NCI-H446 treated with DMSO at 0.1 percent for 48 hours (cell line): Measurements from ENCODE around the gene FTO.

Experiments used
- DNase-seq: peaks from one replicate; lab custom pipeline; 2025; lab: John Stamatoyannopoulos, UW

FTO gene

DNA sequence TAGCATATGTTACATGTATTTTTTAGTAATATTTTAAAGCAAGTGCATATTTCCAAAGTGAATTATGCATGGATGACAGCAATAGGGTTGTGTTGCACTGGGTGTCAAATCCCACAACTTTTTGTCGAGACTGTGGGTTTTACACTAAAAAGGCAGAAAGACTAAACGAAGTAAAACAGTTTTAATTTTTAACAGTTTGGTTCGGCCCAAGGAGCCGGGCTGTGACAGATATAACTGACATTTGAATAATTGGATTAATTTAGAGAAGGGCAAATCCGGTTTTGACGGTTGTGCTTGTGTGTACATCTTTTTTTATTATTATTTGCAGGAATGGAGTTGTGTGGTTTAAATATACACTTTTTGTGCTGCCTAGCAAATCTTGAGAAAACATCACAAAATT, 263.6 kb downstream of the FTO start:
- DNase-seq = no peak

DNA sequence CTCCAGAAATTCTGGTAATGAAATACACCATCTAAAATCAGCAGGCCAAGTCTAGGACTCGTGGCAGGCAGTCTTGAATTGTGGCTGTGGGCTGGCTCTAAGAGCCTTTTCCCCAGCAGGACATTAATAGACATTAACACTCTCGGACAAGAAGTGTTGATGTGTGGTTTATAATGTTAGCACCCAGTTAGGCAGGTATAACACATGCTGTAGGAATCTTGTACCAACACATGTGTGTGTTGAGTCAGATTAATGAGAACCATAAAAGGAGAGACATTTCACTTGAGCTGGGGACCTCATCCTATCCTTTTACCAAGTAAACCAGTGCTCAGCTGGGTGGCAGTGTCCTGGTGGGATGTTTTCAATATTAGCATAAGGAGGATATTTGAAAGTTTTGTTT, 264.5 kb downstream of the FTO start:
- no peak for DNase-seq

DNA sequence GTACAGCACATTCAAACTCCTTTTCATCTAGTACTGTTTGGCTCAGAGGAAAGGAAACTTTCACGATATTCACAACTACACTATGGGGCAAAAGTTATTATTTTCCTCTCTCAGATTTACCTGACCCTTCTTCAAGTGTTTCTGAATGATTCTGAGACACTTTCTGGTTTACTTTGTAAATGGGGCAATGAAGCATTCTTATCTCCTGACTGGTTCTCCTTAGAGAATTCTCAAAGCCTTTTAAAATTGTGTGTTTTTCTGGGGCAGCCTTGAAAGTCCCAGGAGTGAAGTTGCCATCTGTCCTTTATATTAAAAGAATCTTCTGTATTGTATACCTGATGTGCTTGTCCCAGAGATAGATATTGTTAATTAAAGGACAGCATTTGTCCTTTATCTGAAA, 264.9 kb downstream of the FTO start:
- no peak for DNase-seq

DNA sequence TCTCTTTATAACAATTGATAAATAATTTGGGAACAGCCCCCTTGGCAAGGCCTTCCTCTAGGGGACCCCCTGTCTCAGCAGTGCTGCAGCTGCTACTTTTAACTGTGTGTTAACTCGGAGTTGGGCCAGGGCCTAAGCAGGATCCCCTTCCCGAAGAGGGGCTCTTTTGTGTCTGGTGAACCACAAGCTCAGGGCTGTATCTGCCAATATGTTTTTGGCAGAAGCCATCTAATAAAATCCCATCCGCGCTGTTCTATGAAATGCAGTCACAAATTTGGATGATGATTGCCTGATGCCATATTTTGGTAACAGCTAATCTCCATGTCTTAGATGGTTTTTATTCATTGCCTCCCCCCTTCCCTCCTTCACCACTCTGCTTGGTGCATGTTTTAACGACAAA, 267.7 kb downstream of the FTO start:
- DNase-seq = peak; percentile 63

DNA sequence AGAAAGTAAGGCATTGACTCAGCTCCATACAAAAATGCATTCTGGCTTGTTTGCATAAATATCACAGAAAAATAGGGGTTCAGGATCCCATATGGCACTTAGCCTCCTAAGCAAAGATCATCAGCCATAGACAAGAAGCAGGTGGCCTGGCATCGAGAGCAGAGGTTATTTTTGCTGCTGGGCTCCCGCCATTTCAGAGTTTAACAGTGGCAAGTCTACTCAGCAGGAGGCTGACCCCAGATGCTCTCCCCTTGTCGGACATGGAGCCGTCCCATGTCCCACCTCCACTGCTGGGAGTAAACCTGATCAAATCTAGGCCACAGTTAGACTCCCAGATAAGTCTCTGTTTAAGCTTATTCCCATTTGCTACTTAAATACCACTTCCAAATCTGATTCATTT, 269.1 kb downstream of the FTO start:
- no peak for DNase-seq

DNA sequence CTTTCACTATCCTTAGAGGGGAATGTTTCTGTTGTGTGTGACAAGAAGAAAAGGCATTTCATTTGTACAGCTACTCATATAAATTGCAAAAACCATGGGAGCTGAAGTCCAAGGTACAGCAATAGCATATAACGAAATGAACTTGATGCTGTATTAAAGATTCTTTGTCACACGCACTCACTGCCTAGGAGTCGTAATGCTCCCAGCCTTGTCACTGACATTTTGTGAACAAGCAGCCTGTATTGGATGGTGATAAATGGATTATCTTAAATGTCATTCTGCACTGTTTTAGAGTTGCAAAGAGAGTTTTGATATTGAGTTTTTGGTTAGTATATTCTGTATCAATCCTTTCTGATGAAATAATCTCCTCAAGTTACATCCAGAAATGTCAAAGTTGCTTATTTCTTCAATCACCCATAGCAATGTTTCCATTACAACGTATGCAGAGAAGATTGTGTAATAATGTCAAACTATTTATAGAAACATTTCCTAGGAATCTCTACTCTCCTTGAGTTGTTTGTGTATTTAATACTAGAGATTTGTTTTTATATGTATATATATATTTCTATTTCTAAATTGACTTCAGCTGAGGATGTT, 270.6 kb downstream of the FTO start:
- DNase-seq = no peak

DNA sequence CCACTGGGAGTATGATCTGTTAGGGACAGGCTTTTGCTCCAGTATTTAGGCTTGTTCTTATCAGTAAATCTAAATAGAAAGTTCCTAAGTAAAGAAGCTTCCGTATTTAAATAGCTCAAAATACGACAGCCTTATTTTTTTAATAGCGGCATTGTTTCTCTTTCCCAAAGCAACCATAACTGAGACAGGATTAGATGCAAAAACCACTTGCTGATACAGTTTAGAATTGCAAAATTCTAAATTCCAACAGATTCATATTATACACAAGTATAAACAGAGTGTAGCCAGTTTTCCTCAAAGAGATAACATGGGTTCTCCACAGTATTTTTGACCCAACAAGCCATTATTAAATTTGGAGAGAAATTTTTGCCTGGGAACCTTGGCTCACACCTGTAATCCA, 276.7 kb downstream of the FTO start:
- DNase-seq = no peak

DNA sequence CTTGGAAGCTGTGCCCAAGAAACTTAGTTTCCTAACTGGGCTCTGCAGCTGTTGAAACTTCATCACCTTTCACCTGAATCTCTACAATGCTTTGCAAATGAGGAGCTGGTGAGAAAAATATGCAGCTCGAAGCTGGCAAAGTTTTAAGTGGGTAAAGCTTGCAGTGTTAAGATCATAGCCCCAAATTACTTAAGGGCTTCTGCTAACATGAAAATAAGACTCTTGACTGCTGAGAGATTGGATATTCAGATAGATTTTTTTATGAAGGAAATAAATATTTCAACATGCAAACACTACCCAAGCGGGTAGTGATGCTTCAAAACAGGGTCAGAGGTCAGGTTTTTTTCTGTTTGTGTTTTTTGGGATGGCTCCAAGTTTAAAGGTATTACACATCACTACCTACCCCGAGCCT, 278.7 kb downstream of the FTO start:
- no peak for DNase-seq

DNA sequence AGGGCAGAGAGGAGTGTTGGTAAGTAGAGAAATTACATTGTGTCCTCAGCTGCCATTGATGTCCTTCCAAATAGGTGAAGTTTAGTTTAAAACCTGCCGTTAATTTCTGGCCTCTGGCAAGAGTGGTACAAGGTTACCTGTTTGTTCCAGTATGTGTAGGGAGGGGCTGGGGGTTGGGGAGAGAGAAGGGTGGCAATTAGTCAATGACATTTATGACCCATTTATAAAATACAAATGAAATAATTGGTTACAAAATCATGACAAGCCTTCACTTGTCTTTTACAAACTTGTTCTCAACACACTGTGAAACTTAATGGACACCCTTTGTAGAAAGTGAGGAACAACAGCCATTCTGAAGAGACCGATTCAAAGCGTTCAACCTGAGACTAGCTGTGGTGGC, 281.0 kb downstream of the FTO start:
- no peak for DNase-seq

DNA sequence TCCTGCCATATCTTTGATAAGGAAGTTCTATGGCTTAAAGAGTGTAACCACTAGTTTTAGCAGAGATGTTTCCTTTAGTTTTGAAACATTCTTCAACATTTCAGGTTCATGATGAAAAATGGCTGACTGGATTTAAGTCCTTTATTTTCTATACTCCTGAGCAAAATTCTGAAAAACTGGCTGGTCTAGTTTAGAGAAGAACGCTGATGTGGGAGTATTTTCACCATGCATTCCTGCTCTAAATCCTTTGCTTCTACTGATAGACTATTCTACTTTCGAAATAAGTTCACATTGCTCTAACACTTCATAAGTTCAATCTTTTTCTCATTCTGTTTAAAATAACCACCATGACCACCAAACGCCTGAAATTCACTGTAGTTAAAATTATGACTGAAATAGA, 281.9 kb downstream of the FTO start:
- no peak for DNase-seq

DNA sequence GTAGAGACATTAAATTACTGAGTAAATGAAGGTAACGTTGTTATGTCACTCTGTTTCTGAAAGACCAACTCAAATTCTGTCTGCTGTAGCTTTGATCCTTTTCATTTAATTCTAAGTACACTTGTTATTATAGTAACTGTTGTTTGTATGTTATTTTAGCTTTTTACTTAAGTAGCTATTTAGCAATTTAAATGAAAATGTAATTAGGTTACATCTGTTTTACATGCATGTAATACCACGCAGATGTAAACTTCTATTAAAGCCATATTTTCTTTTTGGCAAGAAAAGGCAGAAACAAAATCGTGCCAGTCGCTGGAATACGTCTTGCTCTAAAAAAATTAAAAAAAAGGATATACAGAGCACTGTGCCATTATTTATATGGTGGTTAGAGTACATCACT, 282.8 kb downstream of the FTO start:
- no peak for DNase-seq

DNA sequence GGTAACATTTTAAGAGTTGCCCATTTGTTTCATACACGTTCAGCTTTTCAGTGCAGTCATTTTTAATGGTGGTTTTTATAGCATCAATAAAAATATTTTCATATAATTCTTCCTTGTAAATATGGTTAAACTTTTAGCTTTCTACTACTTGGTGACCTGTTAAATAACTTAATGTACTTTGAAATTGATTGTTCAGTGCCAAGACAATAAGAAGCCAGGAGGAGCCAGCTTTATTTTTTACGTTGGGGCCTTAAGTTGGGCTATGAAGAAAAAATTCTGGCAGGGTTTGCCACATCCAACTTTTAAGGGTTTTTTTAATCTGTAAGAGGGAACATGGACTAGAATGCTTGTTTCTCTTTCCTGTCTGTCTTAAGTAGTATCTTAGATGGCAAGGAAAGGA, 284.2 kb downstream of the FTO start:
- no peak for DNase-seq

DNA sequence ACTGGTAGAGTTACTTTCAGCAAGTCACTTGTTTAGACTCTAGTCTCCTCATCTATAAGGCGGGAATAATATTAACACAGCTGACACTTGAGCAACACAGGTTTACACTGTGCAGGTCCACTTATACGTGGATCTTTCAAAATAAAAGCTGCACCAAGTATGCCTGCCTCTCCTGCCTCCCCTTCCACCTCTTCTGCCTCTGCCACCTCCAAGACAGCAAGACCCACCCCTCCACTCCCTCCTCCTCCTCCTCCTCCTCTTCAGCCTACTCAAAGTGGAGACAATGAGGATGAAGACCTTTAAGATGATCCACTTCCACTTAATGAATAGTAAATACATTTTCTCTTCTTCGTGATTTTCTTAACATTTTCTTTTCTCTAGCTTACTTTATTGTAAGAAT, 285.6 kb downstream of the FTO start:
- DNase-seq = no peak

DNA sequence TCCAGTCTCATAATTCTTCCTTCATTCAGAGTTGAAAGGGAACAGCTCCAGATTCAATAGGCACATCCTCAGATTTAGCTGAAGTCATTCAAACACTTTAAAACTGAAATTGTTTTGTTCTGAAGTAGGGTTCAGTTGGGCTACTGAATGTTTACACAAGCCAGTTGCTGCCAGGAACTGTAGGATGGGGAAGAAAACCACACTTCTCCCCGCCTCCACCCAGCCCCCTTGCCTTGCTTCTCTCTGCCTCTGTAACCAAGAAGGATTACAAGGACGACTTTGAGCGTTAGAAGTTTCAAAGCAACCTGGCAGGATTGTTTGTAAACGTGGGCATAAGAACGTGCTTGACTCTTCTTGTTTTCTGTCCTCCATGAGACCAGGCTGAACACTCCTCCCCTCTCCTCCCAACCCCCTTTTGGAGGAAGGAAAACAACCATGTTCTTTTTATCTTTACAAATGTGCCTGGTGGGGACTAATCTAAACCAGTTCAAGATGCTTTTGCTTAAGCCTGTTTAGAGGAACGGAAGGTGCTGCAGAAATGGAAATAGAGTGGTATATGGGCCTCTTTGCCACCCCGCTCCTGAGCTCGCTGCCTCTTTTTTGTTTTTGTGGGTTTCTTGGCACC, 287.9 kb downstream of the FTO start:
- DNase-seq = no peak

DNA sequence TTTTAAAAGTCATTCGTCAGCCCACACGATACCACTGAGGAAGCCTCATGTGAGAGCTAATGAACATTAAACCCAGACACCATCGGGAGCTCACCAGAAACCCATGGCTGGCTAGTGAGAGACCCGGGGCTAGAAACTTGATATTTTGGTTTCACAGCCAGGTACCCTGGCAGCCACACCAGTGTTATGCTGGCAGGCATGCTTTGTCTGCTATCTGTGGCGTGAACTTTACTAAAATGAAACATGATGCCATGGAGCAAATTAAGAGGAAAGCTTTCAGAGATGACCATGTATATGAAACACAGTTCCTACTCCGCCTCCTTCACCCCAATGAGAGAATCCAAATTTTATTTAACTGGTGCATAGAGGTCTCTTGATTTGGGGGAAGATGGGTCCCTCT, 291.4 kb downstream of the FTO start:
- DNase-seq = no peak

DNA sequence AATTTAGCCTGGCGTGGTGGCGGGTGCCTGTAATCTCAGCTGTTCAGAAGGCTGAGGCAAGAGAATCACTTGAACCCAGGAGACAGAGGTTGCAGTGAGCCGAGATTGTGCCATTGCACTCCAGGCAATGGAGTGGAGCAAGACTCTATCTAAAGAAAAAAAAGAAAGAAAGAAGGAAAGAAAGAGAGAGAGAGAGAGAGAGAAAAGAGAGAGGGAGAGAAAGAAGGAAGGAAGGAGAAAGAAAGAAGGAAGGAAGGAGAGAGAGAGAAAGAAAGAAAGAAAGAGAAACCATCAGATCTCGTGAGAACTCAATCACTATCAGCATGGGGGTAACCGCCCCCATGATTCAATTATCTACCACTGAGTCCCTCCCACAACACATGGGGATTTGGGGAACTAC, 293.0 kb downstream of the FTO start:
- DNase-seq = no peak

DNA sequence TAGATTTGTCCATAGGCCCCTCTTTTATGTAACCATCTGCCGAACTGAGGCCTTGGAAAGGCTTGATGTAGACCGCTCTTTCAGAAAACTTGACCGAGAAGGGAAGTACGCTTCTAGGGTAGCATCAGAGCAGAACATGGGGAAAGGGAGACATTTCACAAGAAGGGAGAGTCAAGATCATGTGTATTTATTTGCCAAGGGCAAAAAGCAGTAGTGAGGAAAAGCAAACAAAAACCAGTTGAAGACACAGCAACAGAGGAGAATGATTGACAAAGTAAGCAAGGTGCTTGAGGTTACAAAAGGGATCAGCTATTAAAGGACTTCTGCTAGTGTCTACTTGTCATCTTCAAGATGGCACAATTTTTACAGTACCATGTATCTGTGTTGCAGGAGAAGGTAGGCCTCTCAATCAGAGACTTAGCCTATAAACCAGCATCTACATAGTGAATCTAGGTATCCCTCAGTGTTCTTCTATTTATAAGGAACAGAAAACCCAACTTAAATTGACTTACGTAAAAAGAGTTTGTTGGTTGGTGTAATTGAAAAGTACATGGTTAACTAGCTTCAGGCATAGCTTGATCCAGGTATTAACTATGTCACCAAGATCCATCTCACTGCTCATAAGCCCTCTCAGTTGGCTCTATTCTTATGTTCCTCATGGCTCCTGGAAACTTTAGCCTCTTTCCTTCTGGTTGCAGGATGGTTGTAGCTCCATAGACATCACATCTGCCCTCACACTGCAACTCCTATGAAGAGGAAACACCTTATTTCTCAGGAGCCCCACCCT, 294.3 kb downstream of the FTO start:
- no peak for DNase-seq

DNA sequence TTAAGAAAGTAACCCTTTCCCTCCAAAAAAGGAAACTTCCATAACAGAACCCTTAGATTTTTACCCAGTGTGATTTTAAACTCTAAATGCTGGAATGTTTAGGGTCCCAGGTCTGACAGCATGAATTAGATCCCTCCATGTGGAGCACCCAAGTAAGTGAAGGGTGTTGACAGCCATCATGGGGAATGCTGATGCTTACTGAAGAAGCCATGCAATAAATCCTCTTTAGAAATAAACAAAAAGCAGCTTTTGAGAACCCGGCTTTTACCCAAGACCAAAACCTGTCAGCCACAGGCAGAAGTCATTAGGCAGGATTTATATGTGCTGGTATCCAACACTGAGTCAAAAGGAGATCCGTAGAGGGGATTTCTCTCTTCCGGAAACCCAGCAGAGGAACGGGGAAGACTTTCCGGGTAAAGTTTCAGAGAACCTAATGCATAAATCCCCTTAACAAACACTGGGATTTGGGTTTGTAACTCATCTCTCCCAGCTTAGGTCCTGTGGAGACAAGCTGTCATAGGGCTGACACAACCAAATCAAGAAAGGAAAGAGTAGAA, 295.1 kb downstream of the FTO start:
- no peak for DNase-seq

DNA sequence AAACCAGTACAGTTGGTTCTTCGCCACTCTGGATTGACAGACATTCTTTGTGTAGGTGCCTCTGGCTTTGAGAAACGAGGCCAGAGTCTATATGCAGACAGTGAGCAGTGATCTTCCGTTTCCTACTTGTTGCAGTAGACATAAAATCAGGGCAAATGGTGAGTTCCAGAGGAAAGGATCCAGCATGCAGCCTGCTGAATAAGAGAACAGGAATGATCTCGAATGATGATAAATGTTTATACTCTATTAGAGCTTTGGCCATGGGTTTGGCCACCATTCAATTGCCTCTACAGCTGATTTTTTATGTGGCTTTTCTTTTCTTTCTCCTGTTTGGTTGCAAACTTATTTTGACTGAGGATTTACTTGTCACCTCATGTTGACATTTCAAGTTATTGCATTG, 295.9 kb downstream of the FTO start:
- DNase-seq = no peak

DNA sequence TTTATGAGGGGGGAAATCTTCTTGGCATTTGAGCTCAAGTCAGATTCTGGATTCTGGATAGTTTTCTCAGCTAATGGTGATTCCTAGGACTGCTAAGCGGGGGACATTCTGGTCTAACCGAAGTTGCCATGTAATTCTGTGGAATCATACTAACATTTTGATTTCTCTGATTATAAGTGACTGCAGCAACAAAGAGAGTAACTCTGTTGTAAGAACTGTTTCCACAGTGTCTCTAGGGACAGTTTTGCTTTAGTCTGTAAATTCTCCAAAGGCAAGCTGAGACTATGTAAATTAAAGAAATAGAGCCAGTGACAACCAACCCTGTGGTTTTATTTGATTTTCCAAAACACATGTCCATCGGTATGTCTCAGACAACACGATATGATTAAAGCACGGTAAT, 296.4 kb downstream of the FTO start:
- DNase-seq = no peak

DNA sequence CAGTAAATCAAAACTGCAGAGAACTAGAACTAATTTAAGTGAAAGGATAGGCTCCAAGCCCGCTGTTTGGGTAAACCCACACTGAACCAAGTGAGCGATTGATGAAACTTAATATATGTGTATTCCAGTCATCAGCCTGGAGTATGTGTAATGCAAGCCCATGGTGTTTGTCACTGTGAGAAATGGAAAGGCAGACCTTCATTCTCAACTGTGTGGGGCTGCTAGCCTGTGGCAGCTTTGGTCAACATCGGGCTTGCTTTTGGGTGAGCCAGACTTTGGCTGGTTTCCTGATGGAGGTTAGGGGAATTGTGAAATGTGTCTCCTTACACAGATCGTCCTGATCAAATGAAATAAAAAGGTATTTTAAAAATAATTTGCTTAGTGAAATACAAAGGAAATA, 302.7 kb downstream of the FTO start:
- no peak for DNase-seq

DNA sequence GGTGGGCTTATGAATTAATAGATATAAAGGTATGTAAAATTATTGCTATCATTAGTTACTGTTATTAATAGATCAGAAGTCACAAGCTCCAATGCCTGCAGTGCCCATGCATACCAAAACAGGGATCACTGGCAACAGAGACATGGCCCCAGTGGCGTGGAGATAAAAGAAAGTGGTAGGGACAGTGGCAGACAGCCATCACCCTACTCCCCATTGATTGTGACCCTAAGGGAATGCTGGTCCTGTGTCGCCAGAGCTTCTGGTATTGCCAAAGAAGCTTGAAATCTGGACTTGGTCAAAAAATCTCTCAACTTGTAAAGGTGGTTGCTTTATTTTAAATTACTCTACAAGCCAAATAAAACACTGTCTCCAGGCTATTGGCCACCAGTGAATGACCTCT, 303.5 kb downstream of the FTO start:
- no peak for DNase-seq

DNA sequence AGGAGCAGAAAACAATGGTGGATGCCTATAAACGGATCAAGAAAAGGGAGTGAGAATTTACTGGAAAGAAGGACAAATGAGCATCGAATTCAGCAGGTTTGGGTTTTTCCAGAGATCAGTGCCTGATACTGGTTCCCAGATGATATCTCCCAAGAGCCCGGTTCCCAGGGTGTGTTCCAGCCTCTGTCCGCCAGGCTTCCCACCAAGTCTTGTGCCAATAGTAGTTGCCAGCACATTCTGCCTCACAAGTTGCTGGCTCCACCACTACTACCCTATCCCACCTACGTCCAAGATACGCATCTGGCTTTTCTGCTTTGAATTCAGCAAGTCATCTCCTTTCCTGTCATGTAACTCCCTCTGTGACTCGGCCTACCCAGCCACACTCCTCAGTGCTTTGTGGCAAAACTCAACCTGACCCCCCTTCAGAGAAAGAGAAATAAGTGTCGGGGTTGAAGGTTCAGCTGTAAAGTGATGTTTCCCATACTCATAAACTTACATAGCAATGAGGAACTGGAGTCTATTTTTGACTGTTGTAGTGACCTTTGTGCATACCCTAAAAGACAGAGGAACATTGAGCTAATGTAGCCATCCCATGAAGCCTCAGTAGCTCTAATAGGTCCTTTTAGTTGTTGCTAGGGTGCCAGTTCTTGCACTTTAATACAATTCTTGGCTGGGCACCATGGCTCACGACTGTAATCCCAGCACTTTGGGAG, 305.7 kb downstream of the FTO start:
- DNase-seq = no peak
